ENCODE measurements around the gene TTC34.

TTC34 gene

GRCh38 chr1:2595261-2595811 is 206.2 kb downstream of the TTC34 start:
- DNase-seq = peak in 4 of 42 donors; percentile 4 to 23 (median 14)

GRCh38 chr1:2594641-2595131 is 206.8 kb downstream of the TTC34 start:
- peak in 4 of 42 donors; percentile 2 to 12 (median 9) for DNase-seq
- intact Hi-C loops (cut with DNase I) = no loop called here

More at GRCh38 chr1:2595261-2595811, 206.2 kb downstream of the TTC34 start:
- intact Hi-C loops (cut with DNase I) = no loop called here

GRCh38 chr1:2594001-2594640 is 207.4 kb downstream of the TTC34 start:
- intact Hi-C loops (cut with DNase I) = no loop called here
- peak in 4 of 42 donors; percentile 7 to 28 (median 12) for DNase-seq

GRCh38 chr1:2593251-2593878 is 208.1 kb downstream of the TTC34 start:
- intact Hi-C loops (cut with DNase I) = no loop called here
- DNase-seq = peak in 3 of 42 donors; percentile 1 to 9 (median 3)

- intact Hi-C loops (cut with DNase I) = no loop called here
- peak in 4 of 42 donors; percentile 11 to 40 (median 19) for DNase-seq
Observed at GRCh38 chr1:2592672-2593071, 208.8 kb downstream of the TTC34 start.

- intact Hi-C loops (cut with DNase I) = no loop called here
- peak in 3 of 42 donors; percentile 5 to 27 (median 6) for DNase-seq
Observed at GRCh38 chr1:2591581-2592261, 209.8 kb downstream of the TTC34 start.

GRCh38 chr1:2591233-2591580 is 210.3 kb downstream of the TTC34 start:
- intact Hi-C loops (cut with DNase I) = no loop called here
- DNase-seq = no peak

GRCh38 chr1:2590233-2591141 is 211.0 kb downstream of the TTC34 start:
- intact Hi-C loops (cut with DNase I) = no loop called here
- DNase-seq = no peak

GRCh38 chr1:2589431-2590232 is 211.9 kb downstream of the TTC34 start:
- intact Hi-C loops (cut with DNase I) = no loop called here
- no peak for DNase-seq

- DNase-seq = no peak
- intact Hi-C loops (cut with DNase I) = no loop called here
Observed at GRCh38 chr1:2588661-2589430, 212.6 kb downstream of the TTC34 start.

- intact Hi-C loops (cut with DNase I) = loop anchor here (2.0 kb wide), 2 partner anchors 55 to 61 kb away; partner anchors contain the start of gene PANK4
- no peak for DNase-seq
Observed at GRCh38 chr1:2587860-2588571, 213.5 kb downstream of the TTC34 start.

- intact Hi-C loops (cut with DNase I) = loop anchor here (2.0 kb wide), 2 partner anchors 56 to 60 kb away; partner anchors contain the start of gene PANK4
- DNase-seq = peak in 7 of 42 donors; percentile 9 to 44 (median 28)
Observed at GRCh38 chr1:2587071-2587859, 214.2 kb downstream of the TTC34 start.

- intact Hi-C loops (cut with DNase I) = loop anchor here (2.0 kb wide), 2 partner anchors 56 to 60 kb away; partner anchors contain the start of gene PANK4
- DNase-seq = peak; percentile 97 to 100 (median 99)
Observed at GRCh38 chr1:2586154-2587070, 215.1 kb downstream of the TTC34 start, which contains the start of gene PRXL2B. TSS of gene PRXL2B (plus strand) at chr1:2586777. CDS start at chr1:2586886, 109 bp downstream.
